Raji (cell line): Measurements from ENCODE around the gene C19orf12.

Experiments
- POLR2A ChIP-seq: IDR thresholded peaks from 2 replicates; pipeline ENCODE4 v1.6.1; 2011; ENCODE audit warnings: low read depth, low read length, control low read depth; ENCODE audit not compliant: insufficient read depth

C19orf12 gene

GRCh38 chr19:29694669-29695627 lies 20.1 kb downstream of the C19orf12 start:
- TF ChIP-seq POLR2A, result no peak

DNA sequence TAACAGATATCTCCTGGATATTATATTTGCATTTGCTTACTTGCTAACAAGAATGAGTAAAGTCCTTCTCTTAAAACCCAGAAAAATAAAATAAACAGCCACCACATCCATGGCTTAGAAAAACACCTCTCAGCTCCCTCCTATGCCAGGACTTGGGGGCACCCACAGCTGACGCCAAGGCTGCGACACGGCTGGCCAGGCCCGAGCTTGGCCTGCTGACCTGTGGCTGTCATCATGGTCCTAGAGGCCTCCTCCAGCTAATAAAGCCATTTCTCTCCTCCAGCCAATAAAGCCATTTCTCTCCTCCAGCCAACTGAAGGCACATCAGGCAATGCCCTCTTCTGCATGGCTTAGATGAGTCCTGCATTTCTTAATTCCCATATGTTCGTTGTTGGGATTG lies 20.9 kb downstream of the C19orf12 start:
- no peak for TF ChIP-seq POLR2A

GRCh38 chr19:29690842-29691241 lies 24.2 kb downstream of the C19orf12 start:
- no peak for TF ChIP-seq POLR2A

GRCh38 chr19:29687897-29688728 lies 26.9 kb downstream of the C19orf12 start:
- no peak for TF ChIP-seq POLR2A

DNA sequence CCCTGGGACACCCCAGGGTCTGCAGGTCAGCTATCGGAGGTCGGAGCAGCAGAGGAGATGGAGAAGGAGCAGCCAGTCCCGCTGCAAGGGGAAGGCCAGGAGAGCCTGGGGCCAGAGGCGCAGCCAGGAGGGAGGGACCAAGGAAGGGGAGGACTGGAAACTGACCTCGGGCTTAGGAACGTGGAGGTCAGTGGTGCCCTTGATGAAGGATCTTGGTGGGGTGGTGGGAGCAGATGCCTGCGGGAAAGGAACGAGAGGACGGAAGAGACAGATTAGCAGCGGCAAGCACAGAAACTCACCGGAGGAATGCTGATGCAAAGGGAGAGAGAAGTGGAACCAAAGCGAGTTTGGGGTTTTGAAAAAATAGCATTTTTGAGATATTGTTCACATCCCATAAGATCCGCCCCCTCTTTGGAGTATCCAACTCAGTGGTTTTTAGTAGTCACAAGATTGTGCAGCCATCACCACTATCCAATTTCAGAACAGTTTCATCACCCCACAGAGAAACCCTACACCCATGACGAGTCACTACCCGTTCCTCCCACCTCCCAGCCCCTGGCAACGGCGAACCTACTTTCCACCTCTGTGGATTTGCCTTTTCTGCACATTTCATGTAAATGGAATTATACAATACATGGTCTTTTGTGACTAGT lies 27.7 kb downstream of the C19orf12 start:
- TF ChIP-seq POLR2A, result no peak

GRCh38 chr19:29686285-29686805 lies 28.7 kb downstream of the C19orf12 start:
- TF ChIP-seq POLR2A, result no peak

- TF ChIP-seq POLR2A, result no peak
Observed at GRCh38 chr19:29685326-29685725, 29.7 kb downstream of the C19orf12 start.

- no peak for TF ChIP-seq POLR2A
Observed at GRCh38 chr19:29683009-29683408, 32.1 kb downstream of the C19orf12 start.

GRCh38 chr19:29682236-29682895 lies 32.7 kb downstream of the C19orf12 start:
- no peak for TF ChIP-seq POLR2A

GRCh38 chr19:29681422-29682235 lies 33.4 kb downstream of the C19orf12 start:
- TF ChIP-seq POLR2A, result no peak

GRCh38 chr19:29680937-29681336 lies 34.1 kb downstream of the C19orf12 start:
- TF ChIP-seq POLR2A, result no peak

- TF ChIP-seq POLR2A, result no peak
Observed at GRCh38 chr19:29680447-29680846, 34.6 kb downstream of the C19orf12 start.

GRCh38 chr19:29679598-29680210 lies 35.4 kb downstream of the C19orf12 start:
- TF ChIP-seq POLR2A, result no peak

DNA sequence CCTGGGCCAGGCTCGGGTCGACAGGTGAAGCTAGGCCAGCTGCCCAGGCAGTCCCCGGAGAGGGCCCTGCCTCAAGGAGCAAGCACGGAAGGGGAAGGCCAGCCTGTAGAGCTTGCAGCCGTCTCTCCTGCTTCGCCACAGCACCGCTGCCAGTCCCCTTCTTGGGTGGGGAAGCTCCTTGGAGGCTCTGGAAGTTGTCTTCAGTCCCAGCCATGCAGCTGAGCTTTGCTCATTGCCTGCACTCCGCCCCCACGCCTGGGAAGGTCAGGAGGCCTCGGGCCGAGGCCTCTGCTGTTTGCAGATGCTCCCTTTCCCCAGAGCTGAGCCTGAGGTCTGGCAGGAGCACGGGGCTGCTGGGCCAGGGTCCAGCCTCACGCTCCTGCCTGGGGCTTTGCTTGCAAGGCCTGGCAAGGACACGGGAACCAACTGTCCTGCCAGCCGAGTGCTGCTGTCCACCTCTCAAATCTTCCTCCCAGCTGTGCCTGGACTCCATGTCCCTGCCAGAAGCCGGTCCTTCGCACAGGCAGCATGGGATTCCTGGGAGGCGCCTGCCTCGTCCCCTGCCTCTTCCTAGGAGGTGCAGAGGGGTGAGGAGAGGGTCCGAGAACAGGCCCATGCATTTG lies 36.5 kb downstream of the C19orf12 start:
- TF ChIP-seq POLR2A, result no peak
